Heart left ventricle (tissue), 16 donors: ENCODE measurements around the gene CCSER1. TPM values are rescaled to one million over a fixed set of nuclear protein-coding genes. Genes with fewer than 3 reads are reported as not detected.

Experiments
- ATAC-seq, 4 donors: fragments of 200-7000 bp; cut with Tn5 transposase; one replicate each; pipeline ENCODE4 v1.9.1; 2020 to 2022; ENCODE audit warnings: moderate library complexity in 4 of 4, mild to moderate bottlenecking in 3 of 4, moderate number of reproducible peaks in 1 of 4
- DNase-seq, 5 donors: peaks; one replicate each; pipeline ENCODE4 v3.0.0-alpha.2; 2020
- H3K27ac ChIP-seq, 12 donors: fragments of 200-600 bp; sonication (generic) in 4 of 12; one replicate each; pipeline versions ENCODE4 v1.5.0 to v1.8.0; 2016 to 2022; ENCODE audit warnings: mild to moderate bottlenecking in 2 of 12
- H3K27me3 ChIP-seq, 9 donors: fragments of 200-600 bp; sonication (generic) in 2 of 9; one replicate each; pipeline versions ENCODE4 v1.5.1 to v1.8.0; 2016 to 2022; ENCODE audit warnings: mild to moderate bottlenecking in 3 of 9
- H3K36me3 ChIP-seq, 9 donors: fragments of 200-600 bp; sonication (generic) in 2 of 9; one replicate each; pipeline versions ENCODE4 v1.5.0 to v1.8.0; 2018 to 2022; ENCODE audit warnings: mild to moderate bottlenecking in 2 of 9
- H3K4me1 ChIP-seq, 12 donors: fragments of 200-600 bp; sonication (generic) in 4 of 12; one replicate each; pipeline versions ENCODE4 v1.5.0 to v1.8.0; 2016 to 2022; ENCODE audit warnings: mild to moderate bottlenecking in 3 of 12
- H3K4me3 ChIP-seq, 12 donors: fragments of 200-600 bp; sonication (generic) in 4 of 12; one replicate each; pipeline versions ENCODE4 v1.5.0 to v1.8.0; 2017 to 2022; ENCODE audit warnings: mild to moderate bottlenecking in 9 of 12, moderate library complexity in 4 of 12
- H3K9me3 ChIP-seq, 12 donors: fragments of 200-600 bp; sonication (generic) in 4 of 12; one replicate each; pipeline versions ENCODE4 v1.5.0 to v1.8.0; 2016 to 2022; ENCODE audit warnings: mild to moderate bottlenecking in 1 of 12
- CTCF ChIP-seq, 12 donors: fragments of 200-600 bp; sonication (generic) in 4 of 12; IDR thresholded peaks; one replicate each; pipeline versions ENCODE4 v1.5.0 to v1.8.0; 2018 to 2022; ENCODE audit warnings: antibody characterized with exemption in 12 of 12, mild to moderate bottlenecking in 5 of 12
- POLR2A ChIP-seq, 2 donors: fragments of 450-650 bp; IDR thresholded peaks; one replicate each; pipeline ENCODE4 v1.6.1; 2017; ENCODE audit warnings: antibody characterized with exemption in 2 of 2, mild to moderate bottlenecking in 2 of 2, moderate library complexity in 2 of 2
- WGBS, 4 donors: extraction: QIAGEN DNeasy Blood & Tissue Kit in 2 of 4; methylation state at CpG; one replicate each; pipeline versions ENCODE4 v1.1.5 to v1.1.7; 2013 to 2018; 5-methylcytosine and 5-hydroxymethylcytosine counted together
- intact Hi-C, 10 donors: fragments of 100-400 bp; cut with DNase I; formaldehyde crosslinking; loops; one replicate each; pipeline versions ENCODE4 v1.11.1 to v1.14.2; 2022
- polyA plus RNA-seq, 2 donors: library from polyadenylated mRNA; stranded (reverse); fragments of 200-250 nt; gene quantifications; one replicate each; pipeline ENCODE4 v1.2.3, GENCODE V29; 2013
- total RNA-seq, 9 donors: library from RNA; depleted of rRNA in 2 of 9; stranded (reverse); fragments of >200 nt in 2 of 9; fragmentation: NEBNext Ultra II Directional in 3 of 9; extraction: Animal tissue kit (Norgen Biotek cat#: 25700) in 3 of 9; gene quantifications; one replicate each; pipeline versions ENCODE4 v1.1.0 to v1.2.4, GENCODE V29; 2016 to 2023
- donor health status: ischemic (EF 13 %, LVEDD 7.1; RV severe dilation, severe dysfunction).
- donor health status: healthy with polysubstance abuse.
- donor health status: DM: no; HTN: yes; CAD: no.
- donor health status: DM: no; HTN: no; CAD: no.
- donor health status: ischemic (EF 25% LVEDD 6.9; RV normal size, moderate dysfunction).
- donor health status: ischemic (EF 25% LVEDD 5.7; RV mildly dilated, moderate dysfunction).
- donor health status: healthy.
- donor health status: DM: yes; HTN: yes; CAD: no.
- donor health status: ischemic (EF 35%, LVEDD 5.7; RV mildly dilated, moderate dysfunction).
- donor health status: nonischemic (EF 11% LVEDD 7.7; RV severe dilation, severe dysfunction).
- donor health status: DM: yes; HTN: yes; CAD: no.
- donor health status: PGD.
- donor health status: ischemic (EF 29% LVEDD 5.4; RV normal size, mild dysfunction).
- donor health status: nonischemic (EF 23%, LVEDD 6.1; RV moderate dilation, normal function).

The CCSER1 gene
- total and polyA plus RNA-seq, 11 donors, result 2.5 to 15.8 (median 12.2) TPM

- TF ChIP-seq POLR2A (IDR thresholded peaks at IDR 0.05) (no peak), CTCF (IDR thresholded peaks at IDR 0.05) (no peak)
- intact Hi-C loops, result no loop called here
- 86 to 93% (median 89%) methylated on average over 2 of the region's 2 CpGs for WGBS, 4 donors
Observed at GRCh38 chr4:90875791-90876190, 748.6 kb downstream of the CCSER1 start.

GRCh38 chr4:90876296-90876695 is 749.1 kb downstream of the CCSER1 start:
- intact Hi-C loops, result no loop called here
- 87 to 92% (median 90%) methylated on average over 1 of the region's 1 CpG for WGBS, 4 donors

More at GRCh38 chr4:90875791-90876190, 748.6 kb downstream of the CCSER1 start:
- no peak for DNase-seq
- no peaks in the 10 kb centered on the region for H3K9me3 ChIP-seq
- no peak overlapping the region for H3K27ac ChIP-seq
- H3K36me3 ChIP-seq, result no peaks in the 10 kb centered on the region
- ATAC-seq, result no peak
- H3K4me3 ChIP-seq, result no peak overlapping the region
- H3K27me3 ChIP-seq, result no peaks in the 10 kb centered on the region
- H3K4me1 ChIP-seq, result no peaks in the 10 kb centered on the region

GRCh38 chr4:90883519-90883918 is 756.3 kb downstream of the CCSER1 start:
- intact Hi-C loops, result no loop called here

More at GRCh38 chr4:90876296-90876695, 749.1 kb downstream of the CCSER1 start:
- Histone ChIP-seq H3K9me3 (no peaks in the 10 kb centered on the region), H3K27ac (no peak overlapping the region), H3K4me1 (no peaks in the 10 kb centered on the region), H3K27me3 (no peaks in the 10 kb centered on the region), H3K36me3 (no peaks in the 10 kb centered on the region), H3K4me3 (no peak overlapping the region)
- DNase-seq, result no peak
- TF ChIP-seq POLR2A (IDR thresholded peaks at IDR 0.05) (no peak), CTCF (IDR thresholded peaks at IDR 0.05) (no peak)
- no peak for ATAC-seq

GRCh38 chr4:90888571-90888970 is 761.4 kb downstream of the CCSER1 start:
- no peak overlapping the region for H3K27ac ChIP-seq
- no peak for DNase-seq
- no peak overlapping the region for H3K4me3 ChIP-seq
- H3K27me3 ChIP-seq, result no peaks in the 10 kb centered on the region
- H3K9me3 ChIP-seq, result no peaks in the 10 kb centered on the region
- no peaks in the 10 kb centered on the region for H3K36me3 ChIP-seq
- ATAC-seq, result no peak
- TF ChIP-seq CTCF (IDR thresholded peaks at IDR 0.05), result no peak
- TF ChIP-seq POLR2A (IDR thresholded peaks at IDR 0.05), result no peak
- H3K4me1 ChIP-seq, result no peaks in the 10 kb centered on the region
- WGBS, 4 donors, result 73 to 79% (median 78%) methylated on average over 2 of the region's 2 CpGs
- intact Hi-C loops, result no loop called here

More at GRCh38 chr4:90883519-90883918, 756.3 kb downstream of the CCSER1 start:
- Histone ChIP-seq H3K4me3 (no peak overlapping the region), H3K27me3 (no peaks in the 10 kb centered on the region), H3K9me3 (no peaks in the 10 kb centered on the region), H3K27ac (no peak overlapping the region), H3K4me1 (no peaks in the 10 kb centered on the region), H3K36me3 (no peaks in the 10 kb centered on the region)
- no peak for ATAC-seq
- no peak for DNase-seq
- WGBS, 4 donors, result 46 to 53% (median 47%) methylated on average over 3 of the region's 3 CpGs
- TF ChIP-seq CTCF (IDR thresholded peaks at IDR 0.05) (no peak), POLR2A (IDR thresholded peaks at IDR 0.05) (no peak)
